ENCODE data around the gene LCN6.

DNA sequence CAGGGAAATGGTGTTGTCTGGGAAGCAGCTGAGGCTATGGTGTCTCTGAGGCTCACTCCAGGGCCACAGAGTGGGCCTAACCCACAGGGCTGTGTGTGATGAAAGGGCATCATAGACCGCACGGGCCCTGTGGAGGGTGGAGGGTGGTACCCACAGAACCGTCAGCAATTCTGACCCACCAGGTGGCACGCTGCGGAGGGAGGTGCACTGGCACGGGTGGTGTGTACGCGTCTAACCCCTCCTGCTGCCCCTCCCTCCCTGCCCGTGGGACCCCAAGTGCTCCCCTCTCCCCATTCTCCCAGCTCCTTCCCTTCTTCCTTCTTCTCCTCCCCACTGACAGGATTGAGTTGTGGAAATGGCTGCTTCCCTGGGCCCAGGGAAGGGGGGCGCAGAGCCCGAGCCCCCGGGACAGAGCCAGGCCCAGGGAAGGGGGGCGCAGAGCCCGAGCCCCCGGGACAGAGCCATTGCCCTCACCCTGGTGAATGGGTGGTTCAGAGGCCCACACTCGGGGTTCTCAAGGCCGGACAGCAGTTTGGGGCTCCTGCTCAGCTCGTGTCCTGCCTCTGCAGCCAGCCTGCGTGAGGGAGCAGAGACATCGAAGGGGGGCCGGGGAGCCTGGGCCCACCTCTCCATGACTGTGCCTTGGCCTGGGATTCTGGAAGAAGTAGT is 12.4 kb downstream of the LCN6 start:
- TF ChIP-seq, protein P1, sequence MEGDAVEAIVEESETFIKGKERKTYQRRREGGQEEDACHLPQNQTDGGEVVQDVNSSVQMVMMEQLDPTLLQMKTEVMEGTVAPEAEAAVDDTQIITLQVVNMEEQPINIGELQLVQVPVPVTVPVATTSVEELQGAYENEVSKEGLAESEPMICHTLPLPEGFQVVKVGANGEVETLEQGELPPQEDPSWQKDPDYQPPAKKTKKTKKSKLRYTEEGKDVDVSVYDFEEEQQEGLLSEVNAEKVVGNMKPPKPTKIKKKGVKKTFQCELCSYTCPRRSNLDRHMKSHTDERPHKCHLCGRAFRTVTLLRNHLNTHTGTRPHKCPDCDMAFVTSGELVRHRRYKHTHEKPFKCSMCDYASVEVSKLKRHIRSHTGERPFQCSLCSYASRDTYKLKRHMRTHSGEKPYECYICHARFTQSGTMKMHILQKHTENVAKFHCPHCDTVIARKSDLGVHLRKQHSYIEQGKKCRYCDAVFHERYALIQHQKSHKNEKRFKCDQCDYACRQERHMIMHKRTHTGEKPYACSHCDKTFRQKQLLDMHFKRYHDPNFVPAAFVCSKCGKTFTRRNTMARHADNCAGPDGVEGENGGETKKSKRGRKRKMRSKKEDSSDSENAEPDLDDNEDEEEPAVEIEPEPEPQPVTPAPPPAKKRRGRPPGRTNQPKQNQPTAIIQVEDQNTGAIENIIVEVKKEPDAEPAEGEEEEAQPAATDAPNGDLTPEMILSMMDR (IDR thresholded peaks at IDR 0.05): no peak
- no peak for TF ChIP-seq POLR2A (IDR thresholded peaks at IDR 0.05)
